PC-9 (cell line): ENCODE data around the gene CLEC4D. TPM values are rescaled to one million over a fixed set of nuclear protein-coding genes. Genes with fewer than 3 reads are reported as not detected.
A peak's percentile ranks its signal among the peaks of the same experiment; 100 is the strongest.

ENCODE experiments used
- BruUV-seq: library from RNA; stranded (reverse); fragments of 400-500 nt; replicated peaks from 2 replicates; lab custom pipeline; 2021; lab: Mats Ljungman, UMichigan
- CTCF ChIA-PET: fragments of 300-600 bp; sonication (Branson Sonifier 250); formaldehyde crosslinking; loops from one replicate; lab custom pipeline; 2022; ENCODE audit warnings: antibody characterized with exemption; lab: Charles Lee
- POLR2A ChIA-PET: fragments of 300-600 bp; sonication (Branson Sonifier 250); formaldehyde crosslinking; loops from one replicate; lab custom pipeline; 2022; ENCODE audit warnings: antibody characterized with exemption; ENCODE audit not compliant: unreplicated experiment; lab: Charles Lee
- DNase-seq, 2 experiments: peaks; one replicate each; pipeline versions ENCODE4 v3.0.0 to v3.0.0-alpha.2; 2015 to 2022; ENCODE audit warnings: mixed read lengths in 1 of 2
- H2AFZ ChIP-seq: fragments of 200-600 bp; sonication (generic); 2 replicates; pipeline ENCODE4 v1.8.1; 2017; ENCODE audit warnings: antibody characterized with exemption
- H3F3A ChIP-seq: fragments of 200-600 bp; sonication (generic); 2 replicates; pipeline ENCODE4 v1.8.1; 2017; ENCODE audit warnings: antibody characterized with exemption, mild to moderate bottlenecking, low read depth; ENCODE audit not compliant: insufficient read depth
- H3K27ac ChIP-seq: fragments of 200-600 bp; sonication (generic); 2 replicates; pipeline ENCODE4 v1.6.1; 2016; ENCODE audit warnings: mixed run types
- H3K27me3 ChIP-seq: fragments of 200-600 bp; sonication (generic); 2 replicates; pipeline ENCODE4 v1.6.1; 2016; ENCODE audit warnings: low read depth, mixed run types; ENCODE audit not compliant: insufficient read depth
- H3K36me3 ChIP-seq: fragments of 200-600 bp; sonication (generic); 2 replicates; pipeline ENCODE4 v1.6.1; 2016; ENCODE audit warnings: low read depth, mixed run types
- H3K4me1 ChIP-seq: fragments of 200-600 bp; sonication (generic); replicated peaks from 2 replicates; pipeline ENCODE4 v1.6.1; 2016; ENCODE audit warnings: mixed run types; ENCODE audit not compliant: insufficient read depth
- H3K4me2 ChIP-seq: fragments of 200-600 bp; sonication (generic); 2 replicates; pipeline ENCODE4 v1.6.1; 2017; ENCODE audit warnings: mixed run types
- H3K4me3 ChIP-seq: fragments of 200-600 bp; sonication (generic); 2 replicates; pipeline ENCODE4 v1.6.1; 2016; ENCODE audit warnings: mixed run types
- H3K79me2 ChIP-seq: fragments of 200-600 bp; sonication (generic); 2 replicates; pipeline ENCODE4 v1.6.1; 2017; ENCODE audit warnings: low read depth, mixed run types
- H3K9me2 ChIP-seq: fragments of 200-600 bp; sonication (generic); 2 replicates; pipeline ENCODE4 v1.8.1; 2017; ENCODE audit warnings: mild to moderate bottlenecking; ENCODE audit not compliant: insufficient read depth
- H3K9me3 ChIP-seq: fragments of 200-600 bp; sonication (generic); 2 replicates; pipeline ENCODE4 v1.8.1; 2016; ENCODE audit warnings: low read depth; ENCODE audit not compliant: insufficient read depth
- H4K20me1 ChIP-seq: fragments of 200-600 bp; sonication (generic); 2 replicates; pipeline ENCODE4 v1.8.1; 2017; ENCODE audit not compliant: insufficient read depth
- CTCF ChIP-seq: fragments of 200-600 bp; sonication (generic); conservative IDR thresholded peaks from 2 replicates; pipeline ENCODE4 v1.6.1; 2017; ENCODE audit warnings: mixed run types, antibody characterized with exemption, mild to moderate bottlenecking, moderate library complexity
- EZH2 ChIP-seq: fragments of 200-600 bp; sonication (generic); IDR thresholded peaks from 2 replicates; pipeline ENCODE4 v1.8.0; 2017; ENCODE audit warnings: antibody characterized with exemption, low read depth
- intact Hi-C: fragments of 100-400 bp; cut with micrococcal nuclease; formaldehyde crosslinking; loops from one replicate; pipeline ENCODE4 v1.10.0; 2022; ENCODE audit not compliant: unreplicated experiment
- total RNA-seq: library from RNA; stranded (reverse); gene quantifications from 2 replicates; pipeline ENCODE4 v1.2.3, GENCODE V29; 2021

CLEC4D gene
- total RNA-seq, 1 experiment from 2014 or later, result not detected

- BruUV-seq, result no TSS peak
- H3K9me3 ChIP-seq, result no peaks in the 10 kb centered on the region; the same call in 1 of the 2 replicates
- H3K27ac ChIP-seq, result no peak overlapping the region
- no peak overlapping the region for H3K4me2 ChIP-seq
- H3K36me3 ChIP-seq, result no peaks in the 10 kb centered on the region
- peaks cover 32% of the 10 kb centered on the region for H3K27me3 ChIP-seq
- H3K9me2 ChIP-seq, result no peaks in the 10 kb centered on the region
- no peak overlapping the region for H3K4me3 ChIP-seq
- H2AFZ ChIP-seq, result no peak overlapping the region
- no peaks in the 10 kb centered on the region for H3F3A ChIP-seq
- DNase-seq, result no peak
- peaks cover 4% of the 10 kb centered on the region; the same call in 1 of the 2 replicates for H4K20me1 ChIP-seq
- H3K4me1 ChIP-seq, result no peaks in the 10 kb centered on the region
- H3K79me2 ChIP-seq, result no peaks in the 10 kb centered on the region
- intact Hi-C loops, result no loop called here
- POLR2A ChIA-PET, result no interaction called here
- no peak for TF ChIP-seq EZH2
- TF ChIP-seq CTCF, result peak; percentile 38; the same call in 1 of the 2 replicates
- CTCF ChIA-PET, result no interaction called here
Measured at GRCh38 chr12:8499616-8500015, 13.7 kb upstream of the CLEC4D start.

- Histone ChIP-seq H3K79me2 (no peaks in the 10 kb centered on the region), H4K20me1 (peaks cover 4% of the 10 kb centered on the region; the same call in 1 of the 2 replicates), H3K27me3 (peaks cover 28% of the 10 kb centered on the region), H3K4me2 (no peak overlapping the region), H3K9me3 (no peaks in the 10 kb centered on the region; the same call in 1 of the 2 replicates), H3K27ac (no peak overlapping the region), H2AFZ (no peak overlapping the region), H3K4me3 (no peak overlapping the region), H3K4me1 (no peaks in the 10 kb centered on the region), H3K36me3 (no peaks in the 10 kb centered on the region), H3F3A (no peaks in the 10 kb centered on the region), H3K9me2 (no peaks in the 10 kb centered on the region)
- CTCF ChIA-PET, result no interaction called here
- TF ChIP-seq CTCF, result no peak
- TF ChIP-seq EZH2, result no peak
- POLR2A ChIA-PET, result no interaction called here
- no peak for DNase-seq
- intact Hi-C loops, result no loop called here
- BruUV-seq, result no TSS peak
Measured at GRCh38 chr12:8501720-8502119, 11.6 kb upstream of the CLEC4D start.

DNA sequence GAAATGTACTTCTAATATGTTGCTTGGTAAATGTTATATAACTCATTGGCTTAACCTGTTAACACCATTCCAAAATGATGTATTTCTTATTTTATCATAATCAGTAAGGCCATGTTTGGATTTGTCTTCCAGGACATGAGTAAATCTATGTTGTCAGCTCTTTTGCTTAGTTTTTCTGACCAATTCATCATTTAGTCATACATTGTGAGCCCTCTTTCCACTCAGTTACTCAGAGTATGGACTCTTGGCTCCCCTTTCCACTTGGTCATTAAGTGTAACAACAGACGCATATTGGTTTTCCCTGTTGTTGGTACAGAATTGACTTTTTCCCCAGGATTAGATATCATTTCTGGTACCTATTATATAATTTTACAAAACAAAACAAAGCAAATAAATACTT lies 9.0 kb upstream of the CLEC4D start:
- Histone ChIP-seq H3K4me1 (no peaks in the 10 kb centered on the region), H3K36me3 (no peaks in the 10 kb centered on the region), H3K4me2 (no peak overlapping the region), H3K27ac (no peak overlapping the region), H3K4me3 (no peak overlapping the region), H3K79me2 (no peaks in the 10 kb centered on the region), H3K9me2 (no peaks in the 10 kb centered on the region), H3F3A (no peaks in the 10 kb centered on the region), H4K20me1 (peaks cover 4% of the 10 kb centered on the region; the same call in 1 of the 2 replicates), H3K27me3 (peaks cover 20% of the 10 kb centered on the region), H2AFZ (no peak overlapping the region), H3K9me3 (no peaks in the 10 kb centered on the region; the same call in 1 of the 2 replicates)
- DNase-seq, result no peak
- BruUV-seq, result no TSS peak
- intact Hi-C loops, result no loop called here
- CTCF ChIA-PET, result no interaction called here
- TF ChIP-seq EZH2, result no peak
- POLR2A ChIA-PET, result no interaction called here

GRCh38 chr12:8507596-8507995 lies 5.7 kb upstream of the CLEC4D start:
- no peak overlapping the region for H3K4me2 ChIP-seq
- no peaks in the 10 kb centered on the region for H3K79me2 ChIP-seq
- no TSS peak for BruUV-seq
- no peaks in the 10 kb centered on the region for H3K36me3 ChIP-seq
- H3K9me3 ChIP-seq, result no peaks in the 10 kb centered on the region; the same call in 1 of the 2 replicates
- ChIA-PET POLR2A (no interaction called here), CTCF (no interaction called here)
- peaks cover 36% of the 10 kb centered on the region for H3K27me3 ChIP-seq
- no peak for DNase-seq
- H2AFZ ChIP-seq, result no peak overlapping the region
- intact Hi-C loops, result no loop called here
- no peaks in the 10 kb centered on the region for H4K20me1 ChIP-seq
- H3K27ac ChIP-seq, result no peak overlapping the region
- no peaks in the 10 kb centered on the region for H3F3A ChIP-seq
- H3K9me2 ChIP-seq, result no peaks in the 10 kb centered on the region
- TF ChIP-seq EZH2 (no peak), CTCF (no peak)
- H3K4me3 ChIP-seq, result no peak overlapping the region
- no peaks in the 10 kb centered on the region for H3K4me1 ChIP-seq
